Epithelial cell of esophagus (primary cell): Measurements from ENCODE around the gene ATP1B2.
"Not testable (repeated sequence)": the region's sequence is repeated elsewhere in the genome, so short reads cannot be mapped to it uniquely, and the experiment has no call there.

Source experiments
- DNase-seq: peaks from one replicate; pipeline ENCODE4 v3.0.0; 2010; ENCODE audit warnings: low read depth
- H3K4me3 ChIP-seq: 2 replicates; pipeline ENCODE4 v1.5.1; 2011; ENCODE audit warnings: mild to moderate bottlenecking, low read length, control low read depth
- CTCF ChIP-seq: IDR thresholded peaks from 2 replicates; pipeline ENCODE4 v1.5.1; 2011; ENCODE audit warnings: low read depth, mild to moderate bottlenecking, low read length, control low read depth, inconsistent platforms; ENCODE audit not compliant: insufficient read depth; ENCODE audit errors: missing control alignments

ATP1B2 gene

DNA sequence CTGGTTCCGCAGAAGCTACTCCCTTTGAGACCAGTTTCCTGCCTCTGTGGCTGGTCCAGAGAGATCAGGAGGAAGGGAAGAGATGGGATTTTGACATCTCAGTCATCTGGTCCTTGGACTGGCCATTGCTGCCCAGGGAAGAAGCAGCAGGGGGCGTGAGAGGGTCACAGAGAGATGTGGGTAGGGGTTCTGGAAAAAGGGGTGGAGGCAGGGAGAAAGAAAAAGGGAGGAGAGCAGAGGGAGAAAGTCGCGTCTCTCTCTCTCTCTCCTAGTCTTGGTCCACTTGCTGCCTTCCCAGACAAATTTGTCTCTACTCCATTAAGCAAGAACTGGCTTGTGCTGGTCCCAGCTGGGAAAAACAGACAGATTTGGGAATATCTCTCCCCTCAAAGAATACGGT, 16.3 kb upstream of the ATP1B2 start:
- peak; percentile 23 for DNase-seq
- no peak overlapping the region for H3K4me3 ChIP-seq
- TF ChIP-seq CTCF: peak; percentile 38

- TF ChIP-seq CTCF: no peak
- no peak overlapping the region for H3K4me3 ChIP-seq
- DNase-seq: no peak
Measured at GRCh38 chr17:7636163-7636562, 14.6 kb upstream of the ATP1B2 start.

DNA sequence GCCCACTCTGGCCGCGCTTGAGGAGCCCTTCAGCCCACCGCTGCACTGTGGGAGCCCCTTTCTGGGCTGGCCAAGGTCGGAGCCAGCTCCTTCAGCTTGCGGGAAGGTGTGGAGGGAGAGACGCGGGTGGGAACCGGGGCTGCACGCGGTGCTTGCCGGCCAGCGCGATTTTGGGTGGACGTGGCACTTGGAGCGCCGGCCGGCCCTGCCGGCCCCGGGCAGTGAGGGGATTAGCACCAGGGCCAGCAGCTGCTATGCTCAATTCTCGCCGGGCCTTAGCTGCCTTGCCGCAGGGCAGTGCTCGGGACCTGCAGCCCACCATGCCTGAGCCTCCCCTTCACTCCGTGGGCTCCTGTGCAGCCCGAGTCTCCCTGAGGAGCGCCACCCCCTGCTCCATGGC, 9.9 kb upstream of the ATP1B2 start:
- TF ChIP-seq CTCF: no peak
- H3K4me3 ChIP-seq: no peak overlapping the region
- no peak for DNase-seq

- DNase-seq: not testable (repeated sequence)
Measured at GRCh38 chr17:7641635-7642034, 9.1 kb upstream of the ATP1B2 start.

GRCh38 chr17:7644775-7645174, 6.0 kb upstream of the ATP1B2 start:
- DNase-seq: no peak
- H3K4me3 ChIP-seq: no peak overlapping the region
- no peak for TF ChIP-seq CTCF

More at GRCh38 chr17:7641635-7642034, 9.1 kb upstream of the ATP1B2 start:
- H3K4me3 ChIP-seq: not testable (repeated sequence)

GRCh38 chr17:7646457-7646856, 4.3 kb upstream of the ATP1B2 start:
- TF ChIP-seq CTCF: no peak
- no peak overlapping the region for H3K4me3 ChIP-seq
- no peak for DNase-seq

GRCh38 chr17:7647018-7647417, 3.7 kb upstream of the ATP1B2 start:
- no peak for DNase-seq
- H3K4me3 ChIP-seq: no peak overlapping the region
- no peak for TF ChIP-seq CTCF

DNA sequence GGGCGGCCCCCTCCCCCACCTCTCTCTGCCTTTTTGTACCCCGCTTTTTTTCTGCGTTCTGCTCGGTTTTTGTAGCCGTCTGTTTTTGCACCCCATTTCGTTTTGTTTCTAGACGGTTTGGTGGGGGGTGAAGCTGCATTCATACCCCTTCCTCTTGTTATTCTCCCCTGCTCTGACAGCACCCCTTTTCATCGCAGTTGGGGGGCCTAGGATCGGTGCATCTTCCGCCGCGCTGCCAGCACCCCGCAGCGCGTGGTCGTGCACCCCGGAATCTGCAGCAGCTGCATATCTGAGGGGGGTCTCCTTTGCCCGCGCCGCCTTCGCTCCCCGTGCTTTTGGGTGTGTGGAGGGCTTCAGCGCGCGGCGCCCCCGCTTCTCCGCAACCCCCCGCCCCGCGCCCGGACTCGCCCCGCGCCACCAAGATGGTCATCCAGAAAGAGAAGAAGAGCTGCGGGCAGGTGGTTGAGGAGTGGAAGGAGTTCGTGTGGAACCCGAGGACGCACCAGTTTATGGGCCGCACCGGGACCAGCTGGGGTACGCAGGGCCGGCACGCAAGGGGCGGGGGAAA, 455 bp downstream of the ATP1B2 start:
- peak overlapping the region; percentile 19 for H3K4me3 ChIP-seq
- no peak for TF ChIP-seq CTCF
- no peak for DNase-seq
